ENCODE data around the gene TBX10.

DNA sequence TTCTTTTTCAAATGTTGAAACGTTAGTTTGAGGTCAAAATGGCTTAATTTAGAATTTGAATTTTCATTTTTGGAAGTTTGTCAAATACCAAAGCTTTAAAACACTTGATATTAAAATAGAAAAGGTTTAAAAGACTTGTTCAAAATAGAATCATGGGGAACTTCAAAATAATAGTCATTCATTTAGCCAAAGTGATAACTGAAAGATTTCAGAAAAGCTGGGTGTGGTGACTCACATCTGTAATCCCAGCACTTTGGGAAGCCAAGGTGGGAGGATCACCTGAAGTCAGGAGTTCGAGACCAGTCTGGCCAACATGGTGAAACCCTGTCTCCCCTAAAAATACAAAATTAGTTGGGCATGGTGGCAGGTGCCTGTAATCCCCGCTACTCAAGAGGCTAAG is 45.1 kb downstream of the TBX10 start:
- no peak for TF ChIP-seq EZH2 (IDR thresholded peaks at IDR 0.05; ENCODE audit: low read length)
- TF ChIP-seq, protein P1, sequence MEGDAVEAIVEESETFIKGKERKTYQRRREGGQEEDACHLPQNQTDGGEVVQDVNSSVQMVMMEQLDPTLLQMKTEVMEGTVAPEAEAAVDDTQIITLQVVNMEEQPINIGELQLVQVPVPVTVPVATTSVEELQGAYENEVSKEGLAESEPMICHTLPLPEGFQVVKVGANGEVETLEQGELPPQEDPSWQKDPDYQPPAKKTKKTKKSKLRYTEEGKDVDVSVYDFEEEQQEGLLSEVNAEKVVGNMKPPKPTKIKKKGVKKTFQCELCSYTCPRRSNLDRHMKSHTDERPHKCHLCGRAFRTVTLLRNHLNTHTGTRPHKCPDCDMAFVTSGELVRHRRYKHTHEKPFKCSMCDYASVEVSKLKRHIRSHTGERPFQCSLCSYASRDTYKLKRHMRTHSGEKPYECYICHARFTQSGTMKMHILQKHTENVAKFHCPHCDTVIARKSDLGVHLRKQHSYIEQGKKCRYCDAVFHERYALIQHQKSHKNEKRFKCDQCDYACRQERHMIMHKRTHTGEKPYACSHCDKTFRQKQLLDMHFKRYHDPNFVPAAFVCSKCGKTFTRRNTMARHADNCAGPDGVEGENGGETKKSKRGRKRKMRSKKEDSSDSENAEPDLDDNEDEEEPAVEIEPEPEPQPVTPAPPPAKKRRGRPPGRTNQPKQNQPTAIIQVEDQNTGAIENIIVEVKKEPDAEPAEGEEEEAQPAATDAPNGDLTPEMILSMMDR (optimal IDR thresholded peaks at IDR 0.05 in 1 of 3, IDR thresholded peaks at IDR 0.05 in 1 of 3, conservative IDR thresholded peaks at IDR 0.05 in 1 of 3; ENCODE audit: extremely low read depth in 1 of 3, insufficient read depth in 2 of 3, low read length in 3 of 3), result no peak

Data from keratinocyte (primary cell).